NCI-H748 (cell line): ENCODE results near the gene ALCAM.

Experiments
- DNase-seq: peaks from one replicate; lab custom pipeline; 2025; ENCODE audit not compliant: unreplicated experiment; lab: John Stamatoyannopoulos, UW

ALCAM gene

DNA sequence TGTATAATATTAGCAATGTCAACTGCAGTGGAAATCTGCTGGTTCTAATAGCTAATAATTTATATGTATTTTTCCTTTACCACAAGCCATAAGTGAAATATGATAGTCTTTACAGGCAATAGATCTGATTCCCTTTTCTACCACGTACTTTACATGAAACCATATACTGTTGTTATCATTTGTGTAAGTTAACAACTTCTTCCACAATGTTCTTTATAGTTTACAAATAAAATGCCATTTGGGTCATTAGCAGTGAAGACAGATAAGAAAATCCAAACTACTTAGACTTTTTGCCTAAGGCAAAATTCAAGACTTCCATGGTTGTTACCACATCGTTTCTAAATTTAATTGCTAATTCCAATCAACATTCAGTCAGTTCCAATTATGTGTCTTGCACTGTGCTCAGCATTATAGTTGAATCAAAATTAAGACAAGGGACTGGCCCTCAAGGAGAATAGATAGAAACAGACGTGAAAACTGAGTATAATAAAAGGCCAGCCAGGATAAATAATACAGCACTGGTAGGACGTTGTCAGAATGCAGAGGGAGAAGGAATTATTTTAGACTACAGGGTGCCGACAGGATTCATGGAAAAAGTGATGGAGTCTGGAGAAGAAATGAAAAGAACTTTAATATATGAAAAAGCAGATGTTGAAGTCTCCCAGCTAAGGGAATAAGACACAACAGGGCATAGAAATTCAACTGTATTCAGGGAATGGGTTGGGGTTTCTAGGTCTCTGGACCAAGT, 249.8 kb downstream of the ALCAM start:
- no peak for DNase-seq

- peak; percentile 5 for DNase-seq
Observed at GRCh38 chr3:105618556-105618955, 251.8 kb downstream of the ALCAM start.

GRCh38 chr3:105619651-105620050, 252.9 kb downstream of the ALCAM start:
- DNase-seq: no peak

GRCh38 chr3:105620236-105620635, 253.5 kb downstream of the ALCAM start:
- DNase-seq: no peak

DNA sequence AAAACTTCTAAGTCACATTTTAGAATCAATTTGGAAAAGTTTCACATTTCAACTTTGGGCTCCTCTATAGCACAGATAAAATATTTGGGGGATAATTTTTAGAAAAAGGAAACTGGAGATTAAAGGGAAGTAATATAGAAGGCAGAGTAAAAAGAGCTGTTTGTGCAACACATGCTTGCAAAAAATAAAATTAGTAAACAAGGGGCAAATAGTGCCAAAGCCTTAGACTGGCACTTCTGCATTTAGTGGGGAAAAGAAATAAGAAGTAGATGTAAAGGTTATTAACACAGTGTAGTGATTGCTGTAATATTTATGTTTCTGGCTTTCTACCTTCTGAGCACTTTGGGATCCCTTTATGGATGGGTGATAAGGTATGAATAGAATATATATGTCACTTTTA, 255.5 kb downstream of the ALCAM start:
- no peak for DNase-seq
